Head of caudate nucleus (tissue), 42 donors: Measurements from ENCODE around the gene RGR.

Experiments
- DNase-seq, 42 donors: peaks; one replicate each; pipeline versions ENCODE4 v3.0.0 to v3.0.0-alpha.2; 2020 to 2021; ENCODE audit warnings: mixed read lengths in 7 of 42
- intact Hi-C: fragments of 100-400 bp; cut with DNase I; formaldehyde crosslinking; loops from one replicate; pipeline ENCODE4 v1.15.0; 2022

Gene RGR

DNA sequence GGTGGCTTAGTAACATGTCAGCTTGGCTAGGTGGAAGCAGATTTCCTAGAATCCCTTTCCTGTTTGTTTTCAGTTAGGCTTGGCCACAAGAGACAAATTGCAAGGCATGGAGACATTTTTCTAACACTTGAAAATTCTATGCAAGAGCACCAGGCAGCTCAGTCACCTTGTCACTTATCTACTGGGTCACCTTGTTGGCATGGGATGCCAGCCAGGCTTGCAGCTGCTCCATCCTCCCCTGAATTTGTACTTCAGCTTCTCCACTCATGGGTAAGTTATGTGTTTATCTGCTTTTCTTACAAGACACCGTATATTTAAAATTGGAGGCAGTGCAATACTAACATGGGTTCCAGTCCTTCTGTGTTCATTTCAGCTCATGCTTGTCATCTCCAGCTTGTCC is 43.3 kb downstream of the RGR start:
- intact Hi-C loops, result no loop called here
- DNase-seq, result no peak

DNA sequence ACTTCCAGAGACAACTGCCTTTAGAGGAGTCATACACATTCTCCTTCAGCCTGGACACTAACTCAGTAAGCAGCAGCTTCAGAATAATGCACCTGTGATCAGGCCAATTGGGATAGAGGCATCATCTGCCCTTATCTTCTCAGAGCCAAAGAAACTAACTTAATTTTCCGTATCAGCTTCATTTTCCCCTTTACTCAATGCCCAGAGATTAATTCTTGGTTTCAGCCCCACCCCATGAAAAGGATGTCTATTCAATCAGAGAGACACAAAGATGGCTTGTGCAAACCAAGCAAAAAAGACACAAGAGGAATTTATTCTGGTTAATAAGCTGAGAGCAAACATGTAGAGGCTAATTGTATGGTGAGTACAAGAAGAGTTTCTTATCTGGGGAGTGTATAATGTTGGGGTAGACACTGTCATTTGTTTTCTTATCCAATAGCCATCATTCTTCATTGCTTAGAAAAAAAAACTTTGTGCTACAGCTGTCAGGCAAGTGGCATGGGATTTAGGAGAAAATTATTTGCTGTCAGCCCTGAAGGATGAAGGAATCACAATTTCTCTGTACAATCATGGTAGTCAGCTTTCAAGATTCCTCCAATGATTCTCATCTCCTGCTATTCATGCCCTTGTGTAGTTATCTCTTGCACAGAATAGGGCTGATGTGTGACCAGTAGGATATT is 44.8 kb downstream of the RGR start:
- DNase-seq, result no peak
- intact Hi-C loops, result no loop called here

DNA sequence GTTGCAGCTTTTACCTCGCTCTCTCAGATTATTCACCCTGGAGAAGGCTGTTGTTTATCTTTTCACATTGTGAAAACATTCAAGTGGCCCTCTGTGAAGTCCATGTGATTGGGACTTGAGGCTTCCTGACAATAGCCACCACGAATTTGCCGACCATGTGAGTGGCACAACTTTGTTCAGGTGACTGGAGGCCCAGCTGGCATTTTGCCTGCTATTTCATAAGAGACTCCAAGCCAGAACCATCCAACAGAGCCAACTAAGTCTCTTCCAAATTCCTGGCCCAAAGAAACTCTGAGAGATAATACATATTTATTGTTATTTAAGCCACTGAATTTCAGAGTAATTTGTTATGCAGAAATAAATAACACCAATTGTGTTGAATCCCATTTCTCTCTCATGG is 45.4 kb downstream of the RGR start:
- intact Hi-C loops, result no loop called here
- no peak for DNase-seq

DNA sequence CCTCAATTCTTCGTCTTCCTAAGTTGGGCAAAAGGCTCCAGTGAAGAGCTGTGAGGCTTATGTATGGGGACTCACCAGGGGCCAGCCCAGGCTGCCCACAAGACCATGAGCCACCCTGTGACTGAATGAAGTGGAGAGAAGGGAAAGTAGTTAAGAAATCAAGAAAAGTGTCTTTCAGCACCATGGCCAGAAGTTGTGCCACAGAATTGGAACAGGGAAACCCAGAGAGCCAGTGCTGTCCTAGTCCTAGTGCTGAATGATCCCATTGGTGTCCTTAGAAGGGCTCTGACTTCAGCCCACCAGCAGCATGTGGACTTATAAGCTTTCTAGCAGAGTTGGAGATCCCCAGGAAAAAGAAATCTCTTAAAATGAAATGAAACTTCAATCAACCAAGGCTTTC is 46.5 kb downstream of the RGR start:
- DNase-seq, result no peak
- intact Hi-C loops, result no loop called here

DNA sequence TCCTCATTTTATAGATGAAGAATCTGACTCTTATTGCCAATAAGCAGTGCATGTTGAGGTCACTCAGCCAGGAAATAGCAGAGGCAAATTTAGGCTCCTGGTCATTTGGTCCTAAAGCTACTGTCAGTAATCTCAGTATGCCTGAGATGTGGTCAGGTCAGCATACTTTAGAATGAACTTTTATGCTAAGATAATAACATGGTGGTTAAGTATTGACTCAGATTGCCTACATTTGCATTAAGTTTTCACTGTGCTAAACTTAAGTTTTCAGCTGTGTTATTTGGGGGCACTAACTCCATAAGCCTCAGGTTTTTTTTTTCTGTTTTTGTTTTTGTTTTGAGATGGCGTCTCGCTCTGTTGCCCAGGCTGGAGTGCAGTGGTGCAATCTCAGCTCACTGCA is 47.6 kb downstream of the RGR start:
- intact Hi-C loops, result no loop called here
- DNase-seq, result no peak

DNA sequence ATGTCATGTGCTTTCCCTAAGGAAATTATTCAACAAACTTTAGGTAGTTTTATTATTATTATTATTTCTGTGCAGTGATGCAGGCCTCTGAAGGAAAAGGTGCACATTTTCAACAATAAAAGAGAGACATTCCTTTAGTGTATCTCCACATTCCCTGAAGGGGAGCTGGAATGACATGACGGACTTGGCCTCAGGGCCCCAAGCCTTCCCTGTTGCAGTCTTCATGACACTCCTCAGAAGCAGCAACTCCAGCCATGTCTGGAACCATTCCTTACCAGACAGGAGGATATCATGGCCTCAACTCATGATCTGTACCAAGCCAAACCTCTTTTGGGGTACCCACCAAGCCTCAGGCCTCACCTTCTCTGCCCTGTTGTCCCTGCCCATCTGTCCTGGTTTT is 48.3 kb downstream of the RGR start:
- intact Hi-C loops, result no loop called here
- no peak for DNase-seq

DNA sequence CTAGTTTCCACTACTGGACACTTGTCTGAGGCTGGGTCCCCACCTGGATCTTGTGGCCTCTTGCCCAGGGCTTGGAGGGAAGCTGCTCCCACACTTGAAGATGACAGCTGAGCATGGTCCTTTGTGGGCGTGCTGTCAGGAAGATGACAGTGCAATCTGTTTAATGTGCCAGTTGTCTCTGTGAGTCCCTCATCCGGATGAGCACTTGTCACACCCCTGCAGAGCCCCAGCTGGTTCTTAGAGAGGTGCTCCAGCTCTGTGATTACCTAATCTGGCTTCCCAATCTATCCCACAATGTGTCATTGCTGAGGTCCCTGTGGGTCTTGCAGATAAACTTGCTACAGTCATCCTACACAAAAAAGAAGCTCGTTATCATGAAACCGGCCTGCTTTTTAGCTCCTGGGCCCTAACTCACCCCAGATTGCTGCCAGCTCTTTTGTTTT is 48.7 kb downstream of the RGR start:
- DNase-seq, result peak in 40 of 42 donors; percentile 18 to 89 (median 56)
- intact Hi-C loops, result no loop called here

DNA sequence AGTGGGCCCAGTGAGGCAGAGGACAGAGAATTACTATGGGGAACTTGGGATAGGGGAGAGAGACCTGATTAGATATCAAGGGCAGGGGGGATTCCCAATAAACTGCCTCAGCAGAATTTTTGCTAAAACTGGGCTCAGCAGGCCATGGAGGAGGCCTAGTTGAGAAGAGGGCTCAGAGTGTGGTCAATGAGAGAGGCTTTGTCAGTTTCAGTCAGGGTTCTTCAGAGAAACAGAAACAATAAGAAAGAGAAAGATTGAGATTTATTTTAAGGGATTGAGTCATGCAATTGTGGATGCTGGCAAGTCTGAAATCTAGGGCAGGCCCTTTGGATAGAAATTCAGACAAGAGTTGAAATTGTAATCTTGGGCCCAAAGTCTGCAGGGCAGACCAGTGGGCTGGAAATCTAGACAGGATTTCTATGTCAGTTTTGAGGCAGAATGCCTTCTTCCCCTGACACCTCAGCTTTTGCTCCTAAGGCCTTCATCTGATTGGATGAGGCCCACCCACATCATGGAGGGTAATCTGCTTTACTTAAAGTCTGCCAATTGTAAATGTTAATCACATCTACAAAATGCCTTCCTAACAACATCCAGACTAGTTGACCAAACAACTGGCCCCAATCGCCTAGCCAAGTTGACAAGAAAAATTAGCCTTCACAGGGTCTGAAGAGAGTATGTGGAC is 50.1 kb downstream of the RGR start:
- DNase-seq, result peak in 1 of 42 donors; percentile 47
- intact Hi-C loops, result no loop called here

DNA sequence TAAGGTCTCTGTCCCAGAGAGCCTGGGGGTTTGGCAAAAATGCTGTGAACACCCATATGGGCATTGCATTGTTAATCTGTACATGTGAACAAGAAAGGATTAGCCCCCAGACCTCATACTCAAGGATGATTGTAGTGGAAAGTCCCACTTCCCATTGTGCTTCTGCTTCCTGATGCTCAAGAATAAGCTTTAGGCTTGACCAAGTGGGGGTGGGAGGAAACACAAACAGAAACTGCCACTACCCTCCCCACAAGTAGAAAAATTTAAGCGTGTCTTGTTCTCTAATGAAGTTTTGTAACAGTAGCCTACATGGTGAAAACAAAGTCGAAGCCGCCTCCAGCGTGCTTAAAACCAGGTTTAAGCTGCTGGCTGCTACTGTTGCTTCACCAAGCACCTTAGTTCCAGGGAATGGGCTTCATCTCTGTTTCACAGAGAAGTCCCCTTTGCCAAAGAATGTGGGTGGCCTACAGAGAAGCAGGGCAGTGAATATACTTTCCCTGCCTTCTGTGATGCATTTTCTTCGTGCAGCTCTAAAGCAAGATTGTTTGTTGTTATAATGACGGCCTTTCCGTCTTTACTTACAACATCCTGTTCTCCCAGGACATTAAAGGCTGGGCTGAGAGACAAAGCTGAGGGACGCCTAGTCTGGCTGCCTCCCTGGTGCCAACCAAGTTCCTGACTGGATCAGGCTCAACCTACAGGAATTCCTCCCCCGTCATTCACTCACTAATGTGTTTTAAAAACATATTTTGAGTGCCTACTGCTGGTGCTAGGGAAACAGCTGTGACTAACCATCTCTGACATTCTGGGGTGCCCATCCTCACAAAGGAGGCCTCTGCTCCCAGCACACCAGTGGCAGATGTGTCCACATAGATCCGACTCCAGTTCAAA is 51.5 kb downstream of the RGR start:
- DNase-seq, result peak in 15 of 42 donors; percentile 11 to 68 (median 30)
- intact Hi-C loops, result no loop called here

DNA sequence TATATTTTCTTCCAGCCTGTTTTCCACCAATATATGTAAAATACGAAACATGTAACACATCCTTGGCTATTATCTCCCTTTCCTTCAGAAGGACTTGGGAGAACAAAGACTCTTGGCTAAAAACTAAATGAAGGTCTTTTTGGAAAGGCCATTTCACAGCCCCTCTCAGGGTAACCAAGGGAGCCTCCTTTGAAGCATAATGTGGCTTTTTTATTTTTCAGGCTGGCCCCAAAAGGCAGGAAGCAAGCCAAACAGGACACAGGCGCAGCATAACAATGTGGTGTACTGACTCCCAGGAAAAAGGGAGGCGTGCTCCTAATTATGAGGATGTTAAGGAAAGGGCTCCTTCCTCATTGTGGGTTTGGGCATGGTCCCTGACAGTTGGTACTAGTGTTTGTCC is 53.2 kb downstream of the RGR start:
- intact Hi-C loops, result no loop called here
- peak in 4 of 42 donors; percentile 26 to 37 (median 32) for DNase-seq

DNA sequence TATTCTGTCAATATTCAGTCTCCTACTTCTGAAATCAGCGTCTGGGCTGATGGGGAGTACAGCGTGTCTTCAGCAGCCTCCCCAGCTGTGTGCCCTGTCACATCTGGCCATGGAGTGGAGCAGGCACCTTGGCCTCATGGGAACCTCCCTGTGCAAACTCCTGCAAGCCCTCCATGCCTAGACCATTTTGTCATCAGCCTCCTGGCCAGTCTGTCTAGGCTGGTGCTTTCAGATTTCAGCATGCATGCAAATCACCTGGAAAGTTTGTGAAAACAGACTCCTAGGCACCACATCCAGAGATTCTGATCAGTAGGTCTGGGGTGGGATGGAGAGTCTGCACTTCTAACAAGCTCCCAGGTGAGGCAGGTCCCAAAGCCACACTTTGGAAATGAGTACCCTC is 57.4 kb downstream of the RGR start:
- intact Hi-C loops, result no loop called here
- DNase-seq, result no peak

DNA sequence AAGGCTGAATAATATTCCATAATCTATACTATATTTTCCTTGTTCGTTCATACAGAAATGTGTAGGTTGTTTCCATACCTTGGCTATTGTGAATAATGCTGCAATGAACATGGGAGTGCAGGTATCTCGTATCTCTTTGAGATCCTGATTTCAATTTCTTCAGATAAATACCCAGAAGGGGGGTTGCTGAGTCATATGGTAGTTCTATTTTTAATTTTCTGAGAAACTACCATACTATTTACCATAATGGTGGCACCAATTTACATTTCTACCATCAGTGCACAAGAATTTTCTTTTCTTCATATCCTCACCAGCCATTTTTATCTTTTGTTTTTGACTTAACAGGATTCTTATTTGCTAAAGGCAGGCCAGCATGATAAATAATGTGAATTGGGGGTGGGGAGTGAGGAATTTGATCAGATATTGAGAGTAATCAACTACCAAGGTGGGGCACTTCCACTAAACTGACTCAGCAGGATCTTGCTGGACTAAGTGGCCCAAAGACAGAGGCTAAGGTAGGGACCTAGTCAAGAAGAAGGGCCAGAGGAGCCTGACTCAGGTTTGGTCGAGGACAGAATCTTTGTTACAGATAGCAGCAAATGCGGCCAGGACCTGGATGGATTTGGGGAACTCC is 62.0 kb downstream of the RGR start:
- intact Hi-C loops, result no loop called here
- DNase-seq, result no peak

DNA sequence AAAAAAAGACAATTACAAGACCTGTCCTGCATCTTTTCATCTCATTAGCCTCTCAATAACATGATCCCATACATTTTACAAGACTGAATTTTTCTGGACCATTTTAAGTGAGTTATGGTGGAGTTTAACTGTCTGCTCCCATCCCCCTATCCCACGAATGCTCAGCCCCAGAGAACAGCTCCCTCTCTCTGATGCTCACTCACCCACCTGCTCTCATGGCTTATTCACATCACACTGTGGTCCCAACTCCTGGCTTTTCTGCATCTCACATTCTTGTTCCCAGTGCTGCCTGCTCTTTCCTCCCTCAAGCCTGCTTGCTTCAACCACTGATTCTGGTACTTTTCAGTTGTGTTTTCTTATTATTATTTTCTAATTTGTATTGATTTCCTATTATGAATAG is 63.2 kb downstream of the RGR start:
- no peak for DNase-seq
- intact Hi-C loops, result no loop called here

DNA sequence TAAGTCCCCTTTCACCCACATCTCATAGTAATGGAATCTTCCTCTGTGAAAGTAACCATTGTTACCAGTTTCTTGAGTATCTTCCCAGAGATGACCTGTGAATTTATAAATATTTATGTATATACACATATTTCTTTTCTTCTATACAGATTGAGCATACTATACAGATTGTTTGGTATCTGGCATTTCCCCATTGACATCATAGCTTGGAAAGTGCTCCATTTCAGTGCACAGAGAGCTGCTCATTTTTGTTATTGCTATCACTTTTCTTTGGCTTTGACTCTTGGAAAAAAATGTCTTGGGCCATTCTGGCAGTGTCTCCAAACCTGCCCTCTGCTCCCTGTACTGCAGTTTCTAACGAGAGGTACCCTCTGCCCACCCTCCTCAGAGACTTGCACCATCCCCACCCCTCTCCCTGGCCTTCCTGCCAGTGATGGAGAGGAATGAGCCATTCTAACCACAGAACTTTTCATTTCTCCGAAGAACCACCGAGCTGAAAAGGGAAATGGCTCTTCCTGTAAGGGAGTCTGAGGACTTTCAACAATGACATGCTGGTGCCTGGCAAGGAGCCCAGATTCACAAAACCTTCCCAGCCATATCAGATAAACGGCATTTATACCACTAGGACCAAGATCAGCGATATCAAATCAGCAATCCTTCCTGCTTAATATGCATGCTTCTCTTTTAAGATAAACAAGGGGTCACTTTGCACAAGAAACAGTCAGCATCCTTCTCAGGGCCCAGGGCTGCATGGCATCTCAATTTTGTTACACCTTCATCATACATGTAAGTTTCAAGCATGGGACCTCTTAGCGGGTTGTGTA is 63.8 kb downstream of the RGR start:
- DNase-seq, result peak in 19 of 42 donors; percentile 15 to 68 (median 36)
- intact Hi-C loops, result no loop called here
